ENCODE measurements around the gene OR5I1. TPM values are rescaled to one million over a fixed set of nuclear protein-coding genes. Genes with fewer than 3 reads are reported as not detected.
A peak's percentile ranks its signal among the peaks of the same experiment; 100 is the strongest.

Gene OR5I1
- total RNA-seq, 1 donor from 2014 or later = not detected

GRCh38 chr11:55956521-55956920 lies 20.3 kb upstream of the OR5I1 start:
- Mint-ChIP-seq H3K9me3 (ENCODE audit: unreplicated experiment) (no peaks in the 10 kb centered on the region), H3K4me3 (ENCODE audit: unreplicated experiment) (no peak overlapping the region), H3K27me3 (ENCODE audit: unreplicated experiment) (peaks cover 2% of the 10 kb centered on the region), H3K4me1 (ENCODE audit: low read depth, unreplicated experiment) (no peaks in the 10 kb centered on the region), H3K36me3 (ENCODE audit: unreplicated experiment) (no peaks in the 10 kb centered on the region), H3K27ac (ENCODE audit: unreplicated experiment) (no peak overlapping the region)
- no peak for TF ChIP-seq CTCF (IDR thresholded peaks at IDR 0.05; ENCODE audit: partially characterized antibody, unreplicated experiment)
- no peak for DNase-seq

GRCh38 chr11:55949330-55949729 lies 13.1 kb upstream of the OR5I1 start:
- H3K9me3 Mint-ChIP-seq (ENCODE audit: unreplicated experiment) = no peaks in the 10 kb centered on the region
- no peak overlapping the region for H3K27ac Mint-ChIP-seq (ENCODE audit: unreplicated experiment)
- no peak overlapping the region for H3K4me3 Mint-ChIP-seq (ENCODE audit: unreplicated experiment)
- no peak for TF ChIP-seq CTCF (IDR thresholded peaks at IDR 0.05; ENCODE audit: partially characterized antibody, unreplicated experiment)
- DNase-seq = no peak
- H3K27me3 Mint-ChIP-seq (ENCODE audit: unreplicated experiment) = peaks cover 1% of the 10 kb centered on the region
- H3K36me3 Mint-ChIP-seq (ENCODE audit: unreplicated experiment) = no peaks in the 10 kb centered on the region
- no peaks in the 10 kb centered on the region for H3K4me1 Mint-ChIP-seq (ENCODE audit: low read depth, unreplicated experiment)

- no peaks in the 10 kb centered on the region for H3K9me3 Mint-ChIP-seq (ENCODE audit: unreplicated experiment)
- H3K4me3 Mint-ChIP-seq (ENCODE audit: unreplicated experiment) = no peak overlapping the region
- H3K36me3 Mint-ChIP-seq (ENCODE audit: unreplicated experiment) = no peaks in the 10 kb centered on the region
- H3K4me1 Mint-ChIP-seq (ENCODE audit: low read depth, unreplicated experiment) = no peaks in the 10 kb centered on the region
- H3K27ac Mint-ChIP-seq (ENCODE audit: unreplicated experiment) = no peak overlapping the region
- H3K27me3 Mint-ChIP-seq (ENCODE audit: unreplicated experiment) = no peaks in the 10 kb centered on the region
- TF ChIP-seq CTCF (IDR thresholded peaks at IDR 0.05; ENCODE audit: partially characterized antibody, unreplicated experiment) = peak; percentile 72
- DNase-seq = no peak
Measured at GRCh38 chr11:55942785-55943392, 6.7 kb upstream of the OR5I1 start.

- no peak overlapping the region for H3K27ac Mint-ChIP-seq (ENCODE audit: unreplicated experiment)
- no peak for TF ChIP-seq CTCF (IDR thresholded peaks at IDR 0.05; ENCODE audit: partially characterized antibody, unreplicated experiment)
- no peaks in the 10 kb centered on the region for H3K27me3 Mint-ChIP-seq (ENCODE audit: unreplicated experiment)
- H3K4me3 Mint-ChIP-seq (ENCODE audit: unreplicated experiment) = no peak overlapping the region
- DNase-seq = no peak
- no peaks in the 10 kb centered on the region for H3K36me3 Mint-ChIP-seq (ENCODE audit: unreplicated experiment)
- peaks cover 3% of the 10 kb centered on the region for H3K9me3 Mint-ChIP-seq (ENCODE audit: unreplicated experiment)
- no peaks in the 10 kb centered on the region for H3K4me1 Mint-ChIP-seq (ENCODE audit: low read depth, unreplicated experiment)
Measured at GRCh38 chr11:55920537-55920936, 15.7 kb downstream of the OR5I1 start.

GRCh38 chr11:55914482-55914881 lies 21.7 kb downstream of the OR5I1 start, which contains the start of gene OR5W2:
OR5W2 (minus strand) TSS chr11:55914582; CDS start chr11:55914582, 0 bp downstream.
- H3K27ac Mint-ChIP-seq (ENCODE audit: unreplicated experiment) = no peak within 1 kb of the TSS
- no peaks in the 10 kb centered on the region for H3K4me1 Mint-ChIP-seq (ENCODE audit: low read depth, unreplicated experiment)
- no peaks in the 10 kb centered on the region for H3K36me3 Mint-ChIP-seq (ENCODE audit: unreplicated experiment)
- H3K9me3 Mint-ChIP-seq (ENCODE audit: unreplicated experiment) = no peaks in the 10 kb centered on the region
- H3K27me3 Mint-ChIP-seq (ENCODE audit: unreplicated experiment) = no peaks in the 10 kb centered on the region
- TF ChIP-seq CTCF (IDR thresholded peaks at IDR 0.05; ENCODE audit: partially characterized antibody, unreplicated experiment) = no peak
- no peak for DNase-seq
- H3K4me3 Mint-ChIP-seq (ENCODE audit: unreplicated experiment) = no peak within 1 kb of the TSS
